Measurements from ENCODE around the gene RNF10.

Gene RNF10

DNA sequence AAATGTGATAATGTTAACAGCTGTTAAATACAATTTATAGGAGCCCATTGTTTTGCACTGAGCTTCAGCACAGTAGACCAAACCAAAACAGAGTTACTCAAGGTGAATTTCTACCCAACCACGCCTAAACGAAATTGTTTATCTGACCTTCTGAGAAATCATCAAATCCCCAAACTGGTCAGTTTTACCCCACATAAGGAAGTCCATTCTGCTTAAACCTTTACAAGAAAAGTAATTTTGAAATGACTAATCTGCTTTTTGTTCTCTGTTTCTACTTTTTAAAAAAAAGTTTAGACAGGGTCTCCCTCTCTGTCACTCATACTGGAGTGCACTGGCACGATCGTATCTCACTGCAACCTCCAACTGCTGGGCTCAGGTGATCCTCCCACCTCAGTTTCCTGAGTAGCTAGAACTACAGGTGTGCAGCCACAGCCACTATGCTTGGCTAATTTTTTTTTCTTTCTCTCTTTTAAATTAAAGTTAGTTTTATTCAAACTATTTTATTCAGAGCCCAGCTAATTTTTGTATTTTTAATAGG is 1.4 kb upstream of the RNF10 start:
- H3K4me1 ChIP-seq (ENCODE audit: control insufficient read depth, insufficient read depth, low read length), result peaks cover 9% of the 10 kb centered on the region
- H3K4me3 ChIP-seq (ENCODE audit: low read length), result no peak overlapping the region
- H3K9ac ChIP-seq (ENCODE audit: low read length), result no peak overlapping the region
- no peaks in the 10 kb centered on the region for H3K36me3 ChIP-seq (ENCODE audit: control insufficient read depth, insufficient read depth, low read length)
- no peaks in the 10 kb centered on the region for H3K27me3 ChIP-seq (ENCODE audit: control insufficient read depth, insufficient read depth, low read length)
- no peaks in the 10 kb centered on the region for H3K9me3 ChIP-seq (ENCODE audit: control insufficient read depth, low read length)

DNA sequence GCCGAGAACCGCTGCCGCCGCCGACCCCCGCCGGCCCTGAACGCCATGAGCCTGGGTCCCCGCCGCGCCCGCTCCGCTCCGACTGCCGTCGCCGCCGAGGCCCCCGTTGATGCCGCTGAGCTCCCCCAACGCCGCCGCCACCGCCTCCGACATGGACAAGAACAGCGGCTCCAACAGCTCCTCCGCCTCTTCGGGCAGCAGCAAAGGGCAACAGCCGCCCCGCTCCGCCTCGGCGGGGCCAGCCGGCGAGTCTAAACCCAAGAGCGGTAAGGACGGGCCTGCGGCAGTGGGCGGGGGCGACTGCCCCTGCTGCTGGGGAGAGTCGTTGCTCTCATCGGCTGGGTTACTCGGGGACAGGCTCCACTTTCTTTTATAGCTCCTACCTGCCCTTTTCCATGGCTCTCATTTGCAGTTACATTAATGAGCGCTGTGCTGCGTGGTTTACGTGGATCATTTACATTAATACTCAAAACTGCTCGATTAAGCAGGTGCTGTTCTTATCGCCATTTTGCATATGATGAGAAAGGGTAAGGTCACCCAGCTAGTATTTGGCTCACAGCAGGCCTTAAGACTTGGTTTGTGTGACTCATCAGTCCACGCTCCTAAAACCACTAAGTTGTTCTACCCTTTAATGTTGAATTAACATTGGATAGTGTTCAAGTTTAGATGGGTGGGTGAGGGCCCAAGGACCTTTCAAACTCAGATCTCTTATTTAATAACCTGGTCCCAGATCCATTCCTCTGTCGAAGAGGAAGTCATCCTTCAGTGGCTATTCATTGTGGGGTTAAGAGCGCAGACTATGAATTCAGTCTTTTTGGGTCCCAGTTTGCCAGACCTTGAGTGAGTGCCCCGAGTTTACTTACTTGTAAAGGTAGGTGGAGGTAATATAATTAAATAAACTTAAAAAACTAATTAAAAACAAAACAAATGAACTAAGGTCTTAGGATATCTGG is 823 bp downstream of the RNF10 start:
- Histone ChIP-seq H3K9ac (ENCODE audit: low read length) (peak overlapping the region; percentile 94), H3K4me1 (ENCODE audit: control insufficient read depth, insufficient read depth, low read length) (peaks cover 30% of the 10 kb centered on the region), H3K27me3 (ENCODE audit: control insufficient read depth, insufficient read depth, low read length) (no peaks in the 10 kb centered on the region), H3K4me3 (ENCODE audit: low read length) (peak overlapping the region; percentile 65), H3K36me3 (ENCODE audit: control insufficient read depth, insufficient read depth, low read length) (no peaks in the 10 kb centered on the region), H3K9me3 (ENCODE audit: control insufficient read depth, low read length) (no peaks in the 10 kb centered on the region)

DNA sequence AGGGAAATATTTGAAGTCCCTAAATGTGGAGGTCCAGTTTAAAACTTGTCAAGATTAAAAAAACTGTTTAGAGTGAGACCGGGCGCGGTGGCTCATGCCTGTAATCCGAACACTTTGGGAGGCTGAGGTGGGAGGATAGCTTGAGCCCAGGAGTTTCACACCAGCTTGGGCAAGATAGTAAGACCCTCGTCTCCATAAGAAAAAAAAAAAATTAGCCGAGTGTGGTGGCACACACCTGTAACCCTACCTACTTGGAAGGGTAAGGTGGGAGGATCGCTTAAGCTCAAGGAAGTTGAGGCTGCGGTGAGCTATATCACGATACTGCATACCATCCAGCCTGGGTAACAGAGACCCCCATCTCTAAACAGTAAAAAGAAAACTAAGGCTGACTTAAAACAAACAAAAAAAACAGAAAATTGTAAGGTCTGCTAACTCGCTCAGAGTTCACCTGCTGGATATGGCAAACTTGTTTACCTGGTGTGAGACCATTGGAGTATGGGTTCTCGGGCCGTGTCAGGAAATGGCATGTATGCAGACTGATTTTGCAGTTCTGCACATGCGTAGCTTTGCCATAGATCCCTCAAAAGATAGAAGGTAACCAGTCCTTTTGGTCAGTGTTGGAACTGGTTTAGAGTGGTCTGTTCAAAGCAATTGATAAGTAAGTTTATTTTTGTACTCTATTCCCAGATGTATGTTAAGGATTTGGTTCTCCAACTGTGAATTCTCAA is 2.1 kb downstream of the RNF10 start:
- H3K27me3 ChIP-seq (ENCODE audit: control insufficient read depth, insufficient read depth, low read length), result no peaks in the 10 kb centered on the region
- peak overlapping the region; percentile 65 for H3K4me3 ChIP-seq (ENCODE audit: low read length)
- no peaks in the 10 kb centered on the region for H3K36me3 ChIP-seq (ENCODE audit: control insufficient read depth, insufficient read depth, low read length)
- H3K4me1 ChIP-seq (ENCODE audit: control insufficient read depth, insufficient read depth, low read length), result peaks cover 37% of the 10 kb centered on the region
- no peaks in the 10 kb centered on the region for H3K9me3 ChIP-seq (ENCODE audit: control insufficient read depth, low read length)
- H3K9ac ChIP-seq (ENCODE audit: low read length), result peak overlapping the region; percentile 94

DNA sequence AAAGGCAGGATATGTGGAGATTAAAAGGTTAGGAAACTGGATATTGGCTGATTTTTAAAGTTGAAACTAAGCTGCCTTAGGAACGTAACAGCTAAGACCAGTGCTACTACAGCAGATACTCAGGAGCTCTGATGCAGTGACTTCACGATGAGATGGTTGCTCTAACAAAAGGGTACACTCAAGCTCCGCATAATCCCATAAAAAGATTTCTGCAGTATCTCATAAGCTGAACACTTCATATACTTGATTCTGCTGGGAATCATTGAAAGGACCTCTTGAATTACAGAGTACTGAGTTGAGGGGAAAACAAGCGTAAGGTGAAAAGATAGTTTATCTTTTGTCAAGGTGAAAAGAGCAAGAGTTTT is 3.7 kb downstream of the RNF10 start:
- H3K4me1 ChIP-seq (ENCODE audit: control insufficient read depth, insufficient read depth, low read length), result peaks cover 37% of the 10 kb centered on the region
- no peak overlapping the region for H3K4me3 ChIP-seq (ENCODE audit: low read length)
- H3K27me3 ChIP-seq (ENCODE audit: control insufficient read depth, insufficient read depth, low read length), result no peaks in the 10 kb centered on the region
- H3K9me3 ChIP-seq (ENCODE audit: control insufficient read depth, low read length), result no peaks in the 10 kb centered on the region
- H3K36me3 ChIP-seq (ENCODE audit: control insufficient read depth, insufficient read depth, low read length), result no peaks in the 10 kb centered on the region
- H3K9ac ChIP-seq (ENCODE audit: low read length), result peak overlapping the region; percentile 23

DNA sequence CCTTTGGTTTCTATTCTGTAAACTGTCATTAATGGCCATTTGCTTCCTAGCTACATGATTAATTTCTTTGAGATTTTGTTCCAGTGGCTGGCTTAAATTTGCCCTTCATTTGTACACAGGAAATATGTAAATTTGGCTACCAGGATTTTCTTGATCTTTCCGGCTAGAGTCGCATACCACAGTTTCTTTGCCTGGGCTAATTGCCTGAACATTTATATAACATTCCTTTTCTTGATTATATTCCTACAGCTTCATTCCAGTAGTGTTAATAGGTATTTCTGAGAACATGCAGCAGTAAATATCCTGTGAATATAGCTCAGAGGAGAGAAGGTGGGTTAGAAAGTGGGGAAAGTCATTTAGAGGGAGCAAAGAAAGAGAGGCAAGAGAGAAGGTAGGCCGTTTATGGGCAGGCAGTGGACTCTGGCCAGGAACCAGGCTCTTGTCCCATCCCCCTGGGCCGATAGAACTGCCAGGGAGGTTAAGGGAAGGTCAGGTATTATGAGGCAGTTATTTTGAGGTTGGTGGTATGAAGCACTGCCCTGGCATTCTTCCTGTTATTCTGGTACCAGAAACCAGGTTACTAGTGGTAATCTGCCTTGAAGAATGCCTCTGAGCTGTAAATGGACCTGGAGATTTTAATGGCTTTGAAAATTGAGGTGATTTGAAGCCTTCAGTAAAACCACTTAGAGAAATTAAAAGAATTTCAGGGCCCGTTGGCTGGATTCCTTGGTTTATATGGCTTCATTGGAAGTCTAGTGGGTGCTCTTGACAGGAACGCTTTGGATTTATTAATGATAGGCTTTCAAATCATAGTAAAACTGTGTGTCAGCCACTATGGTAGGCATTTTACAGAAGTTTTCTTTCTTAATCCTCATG is 4.4 kb downstream of the RNF10 start:
- Histone ChIP-seq H3K9ac (ENCODE audit: low read length) (peak overlapping the region; percentile 23), H3K36me3 (ENCODE audit: control insufficient read depth, insufficient read depth, low read length) (no peaks in the 10 kb centered on the region), H3K4me1 (ENCODE audit: control insufficient read depth, insufficient read depth, low read length) (peaks cover 37% of the 10 kb centered on the region), H3K4me3 (ENCODE audit: low read length) (no peak overlapping the region), H3K27me3 (ENCODE audit: control insufficient read depth, insufficient read depth, low read length) (no peaks in the 10 kb centered on the region), H3K9me3 (ENCODE audit: control insufficient read depth, low read length) (no peaks in the 10 kb centered on the region)

DNA sequence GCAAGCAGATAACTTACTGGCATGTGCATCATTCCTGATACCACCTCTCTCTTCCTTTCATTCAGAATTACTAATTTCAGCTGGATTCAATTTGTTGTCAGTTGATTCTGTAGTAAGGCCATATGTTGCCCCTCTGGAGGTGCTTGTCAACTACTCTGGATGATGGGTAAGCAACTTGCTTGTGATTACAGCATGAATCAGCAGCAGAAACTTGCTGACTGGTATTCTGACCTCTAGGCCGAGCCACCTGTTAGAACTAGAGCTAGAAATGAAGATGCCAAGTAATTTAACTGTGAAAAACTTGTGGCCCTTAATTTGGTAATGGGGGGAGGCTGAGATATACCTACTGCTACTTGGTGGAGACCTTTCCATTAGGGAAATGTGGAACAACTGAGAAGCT is 5.1 kb downstream of the RNF10 start:
- H3K4me3 ChIP-seq (ENCODE audit: low read length), result no peak overlapping the region
- no peaks in the 10 kb centered on the region for H3K9me3 ChIP-seq (ENCODE audit: control insufficient read depth, low read length)
- no peaks in the 10 kb centered on the region for H3K27me3 ChIP-seq (ENCODE audit: control insufficient read depth, insufficient read depth, low read length)
- H3K9ac ChIP-seq (ENCODE audit: low read length), result no peak overlapping the region
- no peaks in the 10 kb centered on the region for H3K36me3 ChIP-seq (ENCODE audit: control insufficient read depth, insufficient read depth, low read length)
- peaks cover 37% of the 10 kb centered on the region for H3K4me1 ChIP-seq (ENCODE audit: control insufficient read depth, insufficient read depth, low read length)

DNA sequence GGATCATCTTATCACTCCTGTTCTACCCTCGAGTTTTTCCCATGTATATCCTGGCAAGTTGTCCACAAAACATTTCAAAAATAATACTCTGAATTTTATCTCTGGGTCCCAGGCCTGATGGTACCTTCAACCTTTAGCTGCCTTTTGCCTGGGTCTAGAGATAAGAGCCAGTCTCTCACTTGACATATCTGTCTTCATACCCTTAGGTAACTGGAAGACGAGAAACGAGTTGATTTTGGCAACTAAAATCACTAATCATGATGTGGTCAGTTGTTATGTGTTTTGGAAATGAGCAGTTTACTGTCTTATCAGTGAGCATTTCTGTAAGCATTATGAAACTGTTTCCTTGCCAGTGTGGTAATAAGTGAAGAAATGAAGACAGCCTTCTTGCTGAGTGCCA is 6.3 kb downstream of the RNF10 start:
- H3K27me3 ChIP-seq (ENCODE audit: control insufficient read depth, insufficient read depth, low read length), result no peaks in the 10 kb centered on the region
- H3K9ac ChIP-seq (ENCODE audit: low read length), result no peak overlapping the region
- H3K4me1 ChIP-seq (ENCODE audit: control insufficient read depth, insufficient read depth, low read length), result peaks cover 37% of the 10 kb centered on the region
- no peak overlapping the region for H3K4me3 ChIP-seq (ENCODE audit: low read length)
- no peaks in the 10 kb centered on the region for H3K36me3 ChIP-seq (ENCODE audit: control insufficient read depth, insufficient read depth, low read length)
- H3K9me3 ChIP-seq (ENCODE audit: control insufficient read depth, low read length), result no peaks in the 10 kb centered on the region

DNA sequence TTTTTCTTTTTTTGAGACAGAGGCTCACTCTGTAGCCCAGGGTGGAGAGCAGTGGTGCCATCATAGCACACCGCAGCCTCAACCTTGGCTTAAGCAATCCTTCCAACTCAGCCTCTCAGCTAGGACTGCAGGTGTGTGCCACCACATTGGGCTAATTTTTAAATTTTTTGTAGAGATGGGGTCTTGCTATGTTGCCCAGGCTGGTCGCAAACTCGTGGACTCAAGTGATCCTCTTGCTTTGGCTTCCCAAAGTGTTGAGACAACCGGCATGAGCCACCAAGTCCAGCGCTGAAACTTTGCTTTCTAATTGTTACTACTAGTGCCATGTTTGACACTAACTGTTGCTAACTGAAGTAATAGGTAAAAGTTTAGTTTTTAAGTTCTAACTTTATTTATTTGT is 8.0 kb downstream of the RNF10 start:
- Histone ChIP-seq H3K4me3 (ENCODE audit: low read length) (no peak overlapping the region), H3K27me3 (ENCODE audit: control insufficient read depth, insufficient read depth, low read length) (no peaks in the 10 kb centered on the region), H3K4me1 (ENCODE audit: control insufficient read depth, insufficient read depth, low read length) (peaks cover 37% of the 10 kb centered on the region), H3K36me3 (ENCODE audit: control insufficient read depth, insufficient read depth, low read length) (peaks cover 5% of the 10 kb centered on the region), H3K9ac (ENCODE audit: low read length) (no peak overlapping the region), H3K9me3 (ENCODE audit: control insufficient read depth, low read length) (no peaks in the 10 kb centered on the region)

DNA sequence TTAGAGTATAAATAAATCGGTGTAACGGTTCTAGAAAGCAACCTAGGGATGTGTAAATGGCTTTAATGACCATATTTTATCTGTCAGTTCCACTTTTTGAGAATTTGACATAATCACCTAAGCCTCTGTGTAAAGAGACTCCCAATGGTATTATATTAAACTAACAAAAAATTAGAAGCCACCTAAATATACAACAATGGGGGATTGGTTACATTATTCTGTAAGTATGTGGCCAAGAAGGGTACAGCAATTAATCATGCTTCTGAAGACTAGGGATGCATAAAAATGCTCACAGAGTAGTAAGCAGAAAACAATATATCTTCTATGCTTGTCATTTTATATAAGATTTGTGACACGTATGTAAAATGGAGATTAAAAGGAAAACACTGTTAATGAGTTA is 10.5 kb downstream of the RNF10 start:
- Histone ChIP-seq H3K9ac (ENCODE audit: low read length) (no peak overlapping the region), H3K36me3 (ENCODE audit: control insufficient read depth, insufficient read depth, low read length) (peaks cover 5% of the 10 kb centered on the region), H3K9me3 (ENCODE audit: control insufficient read depth, low read length) (no peaks in the 10 kb centered on the region), H3K4me1 (ENCODE audit: control insufficient read depth, insufficient read depth, low read length) (peaks cover 14% of the 10 kb centered on the region), H3K4me3 (ENCODE audit: low read length) (no peak overlapping the region), H3K27me3 (ENCODE audit: control insufficient read depth, insufficient read depth, low read length) (no peaks in the 10 kb centered on the region)

DNA sequence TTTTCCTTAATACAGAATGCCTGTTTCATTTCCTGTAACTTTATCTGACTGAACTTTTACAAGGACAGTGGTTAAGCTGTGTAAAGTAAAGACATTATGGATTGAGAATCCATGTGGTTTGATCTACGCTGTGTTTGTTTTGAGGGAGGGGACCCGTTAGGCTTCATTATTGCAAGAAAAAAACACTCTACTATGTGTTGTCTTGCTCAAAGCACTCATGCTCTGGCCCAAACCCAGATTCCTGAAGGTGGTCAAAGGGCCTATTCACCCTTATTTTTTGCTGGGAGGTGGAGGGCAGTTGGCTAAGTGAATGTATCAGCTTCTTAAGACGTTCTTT is 11.9 kb downstream of the RNF10 start:
- H3K36me3 ChIP-seq (ENCODE audit: control insufficient read depth, insufficient read depth, low read length), result peaks cover 5% of the 10 kb centered on the region
- no peaks in the 10 kb centered on the region for H3K9me3 ChIP-seq (ENCODE audit: control insufficient read depth, low read length)
- no peak overlapping the region for H3K4me3 ChIP-seq (ENCODE audit: low read length)
- H3K9ac ChIP-seq (ENCODE audit: low read length), result no peak overlapping the region
- H3K4me1 ChIP-seq (ENCODE audit: control insufficient read depth, insufficient read depth, low read length), result peaks cover 11% of the 10 kb centered on the region
- no peaks in the 10 kb centered on the region for H3K27me3 ChIP-seq (ENCODE audit: control insufficient read depth, insufficient read depth, low read length)

DNA sequence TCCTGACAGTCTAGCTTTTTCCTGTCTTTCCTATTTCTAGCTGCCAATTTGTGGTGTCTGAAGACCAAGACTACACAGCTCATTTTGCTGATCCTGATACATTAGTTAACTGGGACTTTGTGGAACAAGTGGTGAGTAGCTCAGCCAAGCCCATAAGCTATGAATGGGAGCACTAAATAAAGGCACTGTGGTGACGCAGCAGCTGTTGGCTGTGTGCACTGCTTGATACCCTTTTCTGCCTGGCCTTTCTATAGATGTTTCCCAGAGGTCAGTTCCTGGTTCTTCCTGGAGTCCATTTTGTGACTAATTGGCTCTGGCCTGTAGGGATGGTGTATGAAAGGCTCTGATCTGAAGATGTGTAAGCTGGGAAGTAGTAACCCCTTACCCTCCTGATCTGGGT is 20.5 kb downstream of the RNF10 start:
- Histone ChIP-seq H3K9me3 (ENCODE audit: control insufficient read depth, low read length) (no peaks in the 10 kb centered on the region), H3K4me3 (ENCODE audit: low read length) (no peak overlapping the region), H3K4me1 (ENCODE audit: control insufficient read depth, insufficient read depth, low read length) (peaks cover 7% of the 10 kb centered on the region), H3K36me3 (ENCODE audit: control insufficient read depth, insufficient read depth, low read length) (peaks cover 9% of the 10 kb centered on the region), H3K27me3 (ENCODE audit: control insufficient read depth, insufficient read depth, low read length) (no peaks in the 10 kb centered on the region), H3K9ac (ENCODE audit: low read length) (no peak overlapping the region)

All from mucosa of stomach (tissue), 1 donor.